ENCODE data around the gene COLEC11.
"Not testable (repeated sequence)": the region's sequence is repeated elsewhere in the genome, so short reads cannot be mapped to it uniquely, and the experiment has no call there.

The COLEC11 gene

DNA sequence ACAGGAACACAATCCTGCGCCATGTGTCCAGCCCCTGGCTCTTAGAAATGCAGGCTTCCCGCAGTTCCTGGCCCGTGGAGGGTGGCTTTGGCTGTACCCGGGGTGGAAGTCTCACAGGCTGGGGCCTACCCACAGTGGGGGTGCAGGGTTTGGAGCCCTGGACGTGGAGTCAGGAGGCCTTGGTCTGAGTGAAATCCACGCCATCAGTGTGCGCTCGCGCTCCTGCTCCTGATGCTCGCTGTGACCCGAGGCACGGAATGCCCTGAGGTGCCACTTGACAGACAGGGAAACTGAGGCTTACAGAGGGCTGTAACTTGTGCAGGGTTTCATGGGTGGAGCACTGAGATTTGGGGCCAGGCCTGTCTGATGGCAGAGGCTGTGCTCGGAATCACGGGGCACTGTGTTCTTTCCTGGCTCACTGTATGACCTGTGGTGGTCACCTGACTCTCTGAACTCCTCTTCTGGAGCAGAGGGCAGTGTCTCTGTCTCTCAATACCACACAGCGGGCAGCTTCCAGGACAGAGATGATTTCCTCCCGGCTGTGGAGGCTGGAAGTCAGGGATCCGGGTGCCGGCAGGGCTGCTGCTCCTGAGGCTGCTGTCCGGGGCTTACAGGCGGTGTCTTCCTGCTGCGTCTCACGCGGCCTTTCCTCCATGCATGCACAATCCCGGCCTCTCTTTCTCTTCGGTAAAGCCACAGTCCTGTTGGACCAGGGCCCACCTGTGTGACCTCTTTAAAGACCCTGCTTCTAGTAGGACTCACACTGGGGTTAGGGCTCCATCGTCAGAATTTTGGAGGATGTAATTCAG is 37.1 kb downstream of the COLEC11 start:
- no peak overlapping the region for H3K27ac ChIP-seq (ENCODE audit: insufficient read depth, low read depth, low read length, poor library complexity, severe bottlenecking)
- no peaks in the 10 kb centered on the region for H3K9me3 ChIP-seq (ENCODE audit: control insufficient read depth, low read length)
- no peaks in the 10 kb centered on the region for H3K4me1 ChIP-seq (ENCODE audit: control insufficient read depth, insufficient read depth, low read length)
- H3K4me3 ChIP-seq (ENCODE audit: insufficient read depth, low read depth, low read length): no peak overlapping the region
- no peaks in the 10 kb centered on the region for H3K36me3 ChIP-seq (ENCODE audit: control insufficient read depth, insufficient read depth, low read length)
- 94 to 95% methylated on average over 26 of the region's 26 CpGs for WGBS, 2 experiments
- H3K27me3 ChIP-seq (ENCODE audit: control insufficient read depth, insufficient read depth, low read length, poor library complexity, severe bottlenecking): no peaks in the 10 kb centered on the region

GRCh38 chr2:3633089-3633981 is 38.4 kb downstream of the COLEC11 start:
- no peaks in the 10 kb centered on the region for H3K36me3 ChIP-seq (ENCODE audit: control insufficient read depth, insufficient read depth, low read length)
- H3K9me3 ChIP-seq (ENCODE audit: control insufficient read depth, low read length): no peaks in the 10 kb centered on the region
- H3K27me3 ChIP-seq (ENCODE audit: control insufficient read depth, insufficient read depth, low read length, poor library complexity, severe bottlenecking): no peaks in the 10 kb centered on the region
- no peaks in the 10 kb centered on the region for H3K4me1 ChIP-seq (ENCODE audit: control insufficient read depth, insufficient read depth, low read length)
- no peak overlapping the region for H3K27ac ChIP-seq (ENCODE audit: insufficient read depth, low read depth, low read length, poor library complexity, severe bottlenecking)
- WGBS, 2 experiments: 95% methylated on average over 33 of the region's 33 CpGs
- no peak overlapping the region for H3K4me3 ChIP-seq (ENCODE audit: insufficient read depth, low read depth, low read length)

- Histone ChIP-seq H3K4me3 (ENCODE audit: insufficient read depth, low read depth, low read length) (no peak overlapping the region), H3K36me3 (ENCODE audit: control insufficient read depth, insufficient read depth, low read length) (no peaks in the 10 kb centered on the region), H3K4me1 (ENCODE audit: control insufficient read depth, insufficient read depth, low read length) (no peaks in the 10 kb centered on the region), H3K27me3 (ENCODE audit: control insufficient read depth, insufficient read depth, low read length, poor library complexity, severe bottlenecking) (no peaks in the 10 kb centered on the region), H3K9me3 (ENCODE audit: control insufficient read depth, low read length) (no peaks in the 10 kb centered on the region), H3K27ac (ENCODE audit: insufficient read depth, low read depth, low read length, poor library complexity, severe bottlenecking) (no peak overlapping the region)
- 85 to 87% methylated on average over 11 of the region's 11 CpGs for WGBS, 2 experiments
Measured at GRCh38 chr2:3633982-3634595, 39.2 kb downstream of the COLEC11 start.

DNA sequence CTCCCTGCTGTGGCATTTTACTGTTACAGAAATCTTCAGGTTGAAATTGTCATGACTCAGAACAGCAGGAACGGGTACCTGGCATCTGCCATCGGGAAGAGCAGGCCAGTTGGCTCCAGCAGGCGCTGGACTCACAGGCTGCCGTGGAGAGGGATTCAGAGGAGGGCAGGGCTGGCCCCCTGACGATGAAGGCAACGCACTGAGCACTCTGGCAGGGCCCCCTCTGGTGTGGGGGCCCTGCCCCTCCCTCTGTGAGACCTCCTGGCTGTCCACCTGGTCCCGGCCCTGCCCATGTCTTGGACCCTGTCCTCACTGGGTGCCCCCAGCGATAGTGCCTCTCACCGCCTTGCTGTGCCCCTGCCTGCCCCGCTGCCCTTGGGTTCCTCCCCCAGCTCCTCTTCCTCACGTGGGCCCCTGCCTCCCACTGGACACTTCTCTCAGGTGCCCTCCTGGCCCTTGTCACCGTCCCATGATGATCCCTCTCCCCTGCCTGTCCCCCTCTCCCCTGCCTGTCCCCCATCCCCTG is 39.7 kb downstream of the COLEC11 start:
- Histone ChIP-seq H3K27ac (ENCODE audit: insufficient read depth, low read depth, low read length, poor library complexity, severe bottlenecking) (no peak overlapping the region), H3K27me3 (ENCODE audit: control insufficient read depth, insufficient read depth, low read length, poor library complexity, severe bottlenecking) (no peaks in the 10 kb centered on the region), H3K36me3 (ENCODE audit: control insufficient read depth, insufficient read depth, low read length) (no peaks in the 10 kb centered on the region), H3K9me3 (ENCODE audit: control insufficient read depth, low read length) (no peaks in the 10 kb centered on the region), H3K4me1 (ENCODE audit: control insufficient read depth, insufficient read depth, low read length) (no peaks in the 10 kb centered on the region), H3K4me3 (ENCODE audit: insufficient read depth, low read depth, low read length) (no peak overlapping the region)
- 87 to 89% methylated on average over 12 of the region's 12 CpGs for WGBS, 2 experiments

DNA sequence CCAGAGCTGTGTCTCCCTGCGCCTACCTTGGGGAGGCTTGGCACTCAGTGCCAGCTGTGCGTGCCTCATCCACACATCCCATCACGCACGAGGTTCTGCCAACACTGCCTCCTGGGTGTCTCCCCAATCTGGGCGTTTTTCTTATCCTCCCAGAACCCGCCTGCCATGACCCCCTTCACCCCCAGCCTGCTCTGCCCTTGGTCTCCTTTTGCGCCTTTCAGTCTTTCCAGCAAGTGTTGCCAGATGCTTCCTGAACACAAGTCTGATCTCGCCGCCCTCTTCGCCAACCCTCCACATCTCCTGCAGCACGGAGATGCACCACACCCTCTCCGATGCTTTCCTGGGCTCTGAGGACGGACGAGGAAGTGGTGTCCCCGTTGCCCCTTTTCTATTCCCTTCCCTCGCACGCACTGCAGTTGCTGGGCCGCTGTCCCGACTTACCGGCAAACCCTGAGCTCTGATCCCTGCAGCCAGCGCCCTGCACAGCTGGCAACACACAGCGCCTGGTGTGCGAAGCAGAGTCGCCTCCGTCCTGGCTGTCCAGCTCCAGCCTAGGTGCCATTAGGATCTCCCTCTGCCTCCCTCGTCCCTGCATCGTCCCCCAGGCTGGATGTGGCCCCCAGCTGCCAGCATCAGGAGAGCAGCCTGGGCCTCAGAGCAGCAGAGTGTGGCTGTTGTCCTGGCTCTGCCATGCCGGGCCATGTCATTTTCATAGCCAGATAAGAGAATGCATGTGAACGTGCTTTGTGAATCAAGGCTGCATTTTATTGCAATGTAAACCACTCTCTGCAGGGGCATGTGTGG is 40.5 kb downstream of the COLEC11 start:
- Histone ChIP-seq H3K36me3 (ENCODE audit: control insufficient read depth, insufficient read depth, low read length) (no peaks in the 10 kb centered on the region), H3K9me3 (ENCODE audit: control insufficient read depth, low read length) (no peaks in the 10 kb centered on the region), H3K27ac (ENCODE audit: insufficient read depth, low read depth, low read length, poor library complexity, severe bottlenecking) (no peak overlapping the region), H3K4me1 (ENCODE audit: control insufficient read depth, insufficient read depth, low read length) (no peaks in the 10 kb centered on the region), H3K4me3 (ENCODE audit: insufficient read depth, low read depth, low read length) (no peak overlapping the region), H3K27me3 (ENCODE audit: control insufficient read depth, insufficient read depth, low read length, poor library complexity, severe bottlenecking) (no peaks in the 10 kb centered on the region)
- 93% methylated on average over 29 of the region's 29 CpGs for WGBS, 2 experiments

DNA sequence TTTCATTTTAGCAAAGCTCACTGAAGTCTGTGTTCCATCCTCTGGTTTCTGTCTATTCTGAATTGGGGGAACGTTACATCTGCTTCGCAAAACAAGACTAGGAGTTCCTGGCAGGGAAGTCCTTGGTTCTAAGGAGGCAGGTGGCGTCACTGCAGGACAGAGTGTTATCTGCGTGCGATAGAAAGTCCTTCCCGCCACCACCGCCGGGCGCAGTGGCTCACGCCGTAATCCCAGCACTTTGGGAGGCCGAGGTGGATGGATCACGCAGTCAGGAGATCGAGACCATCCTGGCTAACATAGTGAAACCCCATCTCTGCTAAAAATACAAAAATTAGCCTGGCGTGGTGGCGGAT is 41.0 kb downstream of the COLEC11 start:
- not testable (repeated sequence) for H3K27me3 ChIP-seq (ENCODE audit: control insufficient read depth, insufficient read depth, low read length, poor library complexity, severe bottlenecking); H3K9me3 ChIP-seq (ENCODE audit: control insufficient read depth, low read length); H3K27ac ChIP-seq (ENCODE audit: insufficient read depth, low read depth, low read length, poor library complexity, severe bottlenecking); H3K36me3 ChIP-seq (ENCODE audit: control insufficient read depth, insufficient read depth, low read length); H3K4me3 ChIP-seq (ENCODE audit: insufficient read depth, low read depth, low read length); H3K4me1 ChIP-seq (ENCODE audit: control insufficient read depth, insufficient read depth, low read length)
- WGBS, 2 experiments: 95 to 96% methylated on average over 16 of the region's 16 CpGs

GRCh38 chr2:3636586-3637310 is 41.8 kb downstream of the COLEC11 start:
- Histone ChIP-seq H3K27ac (ENCODE audit: insufficient read depth, low read depth, low read length, poor library complexity, severe bottlenecking) (no peak overlapping the region), H3K4me1 (ENCODE audit: control insufficient read depth, insufficient read depth, low read length) (no peaks in the 10 kb centered on the region), H3K36me3 (ENCODE audit: control insufficient read depth, insufficient read depth, low read length) (no peaks in the 10 kb centered on the region), H3K27me3 (ENCODE audit: control insufficient read depth, insufficient read depth, low read length, poor library complexity, severe bottlenecking) (no peaks in the 10 kb centered on the region), H3K9me3 (ENCODE audit: control insufficient read depth, low read length) (no peaks in the 10 kb centered on the region), H3K4me3 (ENCODE audit: insufficient read depth, low read depth, low read length) (no peak overlapping the region)
- 91 to 92% methylated on average over 12 to 13 of the region's 13 CpGs for WGBS, 2 experiments

DNA sequence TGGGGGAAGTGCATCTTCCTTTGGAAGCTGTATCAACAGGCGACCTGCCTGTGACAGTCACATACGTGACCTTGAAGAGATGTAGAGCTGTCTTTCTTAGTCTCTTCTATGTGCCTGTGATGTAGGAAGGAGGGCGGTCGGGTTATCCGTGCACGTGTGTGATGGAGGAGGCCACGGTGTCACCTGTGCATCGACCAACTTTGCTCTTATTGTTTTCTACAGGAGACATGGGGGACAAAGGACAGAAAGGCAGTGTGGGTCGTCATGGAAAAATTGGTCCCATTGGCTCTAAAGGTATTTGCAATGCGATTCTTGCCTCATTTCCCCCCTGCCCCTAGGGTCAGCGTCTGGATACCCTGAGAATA is 42.4 kb downstream of the COLEC11 start:
- Histone ChIP-seq H3K4me1 (ENCODE audit: control insufficient read depth, insufficient read depth, low read length) (no peaks in the 10 kb centered on the region), H3K27ac (ENCODE audit: insufficient read depth, low read depth, low read length, poor library complexity, severe bottlenecking) (no peak overlapping the region), H3K36me3 (ENCODE audit: control insufficient read depth, insufficient read depth, low read length) (no peaks in the 10 kb centered on the region), H3K9me3 (ENCODE audit: control insufficient read depth, low read length) (no peaks in the 10 kb centered on the region), H3K4me3 (ENCODE audit: insufficient read depth, low read depth, low read length) (no peak overlapping the region), H3K27me3 (ENCODE audit: control insufficient read depth, insufficient read depth, low read length, poor library complexity, severe bottlenecking) (no peaks in the 10 kb centered on the region)
- WGBS, 2 experiments: 90 to 91% methylated on average over 11 of the region's 11 CpGs

DNA sequence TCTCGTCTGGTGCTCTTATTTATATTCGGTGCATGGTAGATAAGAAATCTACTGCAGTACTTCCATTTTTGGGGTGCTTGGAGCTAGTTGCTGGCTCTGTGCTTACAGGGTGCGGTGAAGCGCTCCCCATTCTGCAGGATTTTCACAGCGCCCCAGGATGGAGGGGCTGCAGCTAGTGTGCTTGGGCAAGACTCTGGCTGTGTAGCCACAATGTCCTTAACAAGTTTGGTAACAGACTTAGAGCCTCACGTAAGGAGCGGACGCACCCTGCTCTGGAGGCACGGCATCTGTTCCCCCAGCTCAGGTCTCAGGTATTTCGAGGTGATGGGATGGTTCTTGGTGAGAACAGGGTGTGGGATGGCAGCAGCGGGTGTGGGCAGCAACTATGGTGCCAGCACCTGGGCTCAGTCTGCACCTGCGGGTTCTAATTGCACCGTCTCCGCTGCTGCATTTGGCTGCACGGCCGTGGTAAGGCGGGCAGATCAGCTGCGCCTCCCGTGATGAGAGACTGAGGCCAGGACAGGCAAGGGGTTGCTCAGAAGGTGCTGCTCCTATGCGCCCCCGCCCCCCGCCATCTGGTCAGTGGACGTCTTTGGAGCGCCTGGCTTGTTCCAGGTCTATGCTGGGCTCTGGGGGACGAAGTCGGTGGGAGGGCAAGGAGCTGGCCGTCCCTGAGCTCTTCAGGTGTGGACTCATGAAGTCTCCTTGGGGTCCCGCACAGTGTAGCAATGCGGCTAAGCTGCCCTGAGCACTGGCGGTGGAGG is 43.0 kb downstream of the COLEC11 start:
- Histone ChIP-seq H3K27ac (ENCODE audit: insufficient read depth, low read depth, low read length, poor library complexity, severe bottlenecking) (no peak overlapping the region), H3K9me3 (ENCODE audit: control insufficient read depth, low read length) (no peaks in the 10 kb centered on the region), H3K4me3 (ENCODE audit: insufficient read depth, low read depth, low read length) (no peak overlapping the region), H3K27me3 (ENCODE audit: control insufficient read depth, insufficient read depth, low read length, poor library complexity, severe bottlenecking) (no peaks in the 10 kb centered on the region), H3K4me1 (ENCODE audit: control insufficient read depth, insufficient read depth, low read length) (no peaks in the 10 kb centered on the region), H3K36me3 (ENCODE audit: control insufficient read depth, insufficient read depth, low read length) (no peaks in the 10 kb centered on the region)
- 94 to 97% methylated on average over 30 of the region's 30 CpGs for WGBS, 2 experiments

All from ectodermal cell (in vitro differentiated cells).